GM12872 (cell line): ENCODE measurements around the gene PTRHD1.

Experiments
- TF ChIP-seq, protein P1 (sequence below): IDR thresholded peaks from 3 replicates; pipeline ENCODE4 v1.5.1; 2011; ENCODE audit warnings: low read depth, mild to moderate bottlenecking, low read length, moderate library complexity; ENCODE audit not compliant: insufficient read depth

PTRHD1 gene

DNA sequence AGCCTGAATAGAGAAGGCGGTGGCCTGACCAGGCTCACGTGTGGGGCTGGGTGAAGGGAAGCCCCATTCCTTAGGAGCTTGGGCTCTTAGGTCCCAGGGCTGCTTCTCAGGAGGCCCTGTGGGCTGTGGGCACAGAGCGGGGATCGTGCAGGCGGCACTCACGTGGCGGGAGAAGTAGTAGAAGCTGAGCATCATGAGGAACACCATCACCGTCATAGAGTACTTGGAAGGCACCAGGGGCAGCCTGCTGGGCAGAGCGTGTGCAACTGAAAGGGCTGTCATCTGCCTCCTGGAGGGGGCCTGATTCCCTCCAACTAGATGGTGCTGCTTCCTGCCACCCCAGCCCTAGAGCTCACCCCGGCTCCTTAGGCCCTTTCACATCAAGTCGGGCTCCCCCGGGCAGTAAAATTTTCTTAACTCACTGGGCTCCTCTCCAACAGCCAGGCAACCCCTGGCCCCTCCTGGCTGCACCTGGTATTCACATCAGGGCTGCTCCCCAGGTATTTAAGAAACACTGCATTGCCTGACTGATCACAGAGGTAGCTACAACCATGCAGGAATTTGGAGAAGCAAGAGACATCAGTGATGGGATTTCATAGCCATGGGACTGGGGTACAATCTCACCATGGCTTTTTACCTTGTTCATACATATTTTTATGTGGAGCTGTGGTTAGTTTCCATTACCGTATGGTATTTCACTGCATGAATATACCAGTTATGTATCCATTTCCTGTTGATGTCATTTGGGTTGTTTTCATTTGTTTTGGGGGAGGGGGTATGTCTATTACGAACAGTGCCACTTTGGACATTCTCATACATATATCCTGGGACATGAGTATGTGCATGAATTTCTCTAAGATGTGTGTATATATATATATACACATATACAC, 32.9 kb upstream of the PTRHD1 start:
- TF ChIP-seq, protein P1, sequence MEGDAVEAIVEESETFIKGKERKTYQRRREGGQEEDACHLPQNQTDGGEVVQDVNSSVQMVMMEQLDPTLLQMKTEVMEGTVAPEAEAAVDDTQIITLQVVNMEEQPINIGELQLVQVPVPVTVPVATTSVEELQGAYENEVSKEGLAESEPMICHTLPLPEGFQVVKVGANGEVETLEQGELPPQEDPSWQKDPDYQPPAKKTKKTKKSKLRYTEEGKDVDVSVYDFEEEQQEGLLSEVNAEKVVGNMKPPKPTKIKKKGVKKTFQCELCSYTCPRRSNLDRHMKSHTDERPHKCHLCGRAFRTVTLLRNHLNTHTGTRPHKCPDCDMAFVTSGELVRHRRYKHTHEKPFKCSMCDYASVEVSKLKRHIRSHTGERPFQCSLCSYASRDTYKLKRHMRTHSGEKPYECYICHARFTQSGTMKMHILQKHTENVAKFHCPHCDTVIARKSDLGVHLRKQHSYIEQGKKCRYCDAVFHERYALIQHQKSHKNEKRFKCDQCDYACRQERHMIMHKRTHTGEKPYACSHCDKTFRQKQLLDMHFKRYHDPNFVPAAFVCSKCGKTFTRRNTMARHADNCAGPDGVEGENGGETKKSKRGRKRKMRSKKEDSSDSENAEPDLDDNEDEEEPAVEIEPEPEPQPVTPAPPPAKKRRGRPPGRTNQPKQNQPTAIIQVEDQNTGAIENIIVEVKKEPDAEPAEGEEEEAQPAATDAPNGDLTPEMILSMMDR: 0 out of 3 replicates have a peak, but pooled peaks have one; percentile 3

DNA sequence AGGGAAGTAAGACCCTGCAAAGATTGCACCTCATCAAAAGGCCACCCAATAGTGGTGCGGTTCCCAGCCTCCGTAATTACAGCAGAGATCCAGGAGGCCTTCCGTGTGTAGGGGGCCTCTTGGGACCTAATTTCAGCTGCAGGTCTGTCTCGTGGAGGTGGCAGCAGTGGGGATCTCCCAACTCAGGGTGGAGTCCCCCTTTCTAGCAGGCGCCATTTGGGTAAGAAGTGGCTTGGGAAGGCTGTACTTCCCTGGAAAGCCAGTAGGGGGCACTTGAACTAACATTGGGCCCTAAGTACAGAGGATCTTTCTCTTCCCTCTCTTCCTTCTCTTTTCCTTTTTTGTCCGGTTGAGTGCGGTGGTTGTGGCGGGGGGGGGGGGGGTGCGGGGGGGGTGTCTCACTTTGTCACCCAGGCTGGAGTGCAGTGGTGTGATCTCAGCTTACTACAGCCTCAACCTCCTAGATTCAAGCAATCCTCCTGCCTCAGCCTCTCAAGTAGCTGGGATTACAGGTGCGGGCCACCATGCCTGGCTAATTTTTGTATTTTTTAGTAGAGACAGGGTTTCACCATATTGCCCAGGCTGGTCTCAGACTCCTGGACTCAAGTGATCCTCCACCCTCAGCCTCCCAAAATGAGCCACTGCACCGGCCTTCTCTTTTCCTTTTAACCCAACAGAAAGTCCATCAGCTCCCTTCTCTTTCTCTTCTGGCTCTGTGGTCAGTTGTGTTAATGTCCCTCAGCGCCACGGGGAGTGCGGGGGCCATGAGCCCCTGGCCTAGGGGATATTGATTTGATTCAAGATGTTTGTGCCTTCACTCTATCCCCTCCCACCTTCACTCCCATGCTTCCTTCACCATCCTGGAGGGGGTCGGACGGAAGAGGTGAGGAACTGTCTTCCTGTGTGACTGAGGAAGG, 32.0 kb upstream of the PTRHD1 start:
- TF ChIP-seq, protein P1: peak; percentile 80

DNA sequence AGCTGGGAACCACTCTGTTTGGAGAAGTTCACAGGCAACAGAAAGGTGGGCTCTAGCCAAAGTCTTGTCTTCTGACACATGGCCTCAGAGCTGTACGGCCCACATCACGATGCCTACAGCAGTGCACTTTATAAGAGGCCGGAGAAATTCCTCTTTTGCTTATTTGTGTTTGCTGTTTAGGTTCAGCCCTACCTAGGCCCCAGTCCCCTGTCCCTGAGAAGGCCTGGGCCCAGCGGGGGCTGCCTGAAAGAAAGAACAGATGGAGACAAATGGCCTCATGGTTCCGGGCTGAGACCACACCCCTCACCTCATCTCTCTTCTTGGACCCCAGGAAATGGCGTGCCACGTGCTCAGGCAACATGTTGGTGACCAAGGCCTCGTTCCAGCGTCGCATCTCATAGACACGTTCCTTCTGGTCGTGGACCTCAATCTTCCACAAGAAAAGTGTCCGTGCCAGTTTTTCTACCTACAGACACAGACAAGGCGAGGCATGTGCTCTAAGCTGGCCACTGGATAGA, 30.9 kb upstream of the PTRHD1 start:
- TF ChIP-seq, protein P1: no peak

DNA sequence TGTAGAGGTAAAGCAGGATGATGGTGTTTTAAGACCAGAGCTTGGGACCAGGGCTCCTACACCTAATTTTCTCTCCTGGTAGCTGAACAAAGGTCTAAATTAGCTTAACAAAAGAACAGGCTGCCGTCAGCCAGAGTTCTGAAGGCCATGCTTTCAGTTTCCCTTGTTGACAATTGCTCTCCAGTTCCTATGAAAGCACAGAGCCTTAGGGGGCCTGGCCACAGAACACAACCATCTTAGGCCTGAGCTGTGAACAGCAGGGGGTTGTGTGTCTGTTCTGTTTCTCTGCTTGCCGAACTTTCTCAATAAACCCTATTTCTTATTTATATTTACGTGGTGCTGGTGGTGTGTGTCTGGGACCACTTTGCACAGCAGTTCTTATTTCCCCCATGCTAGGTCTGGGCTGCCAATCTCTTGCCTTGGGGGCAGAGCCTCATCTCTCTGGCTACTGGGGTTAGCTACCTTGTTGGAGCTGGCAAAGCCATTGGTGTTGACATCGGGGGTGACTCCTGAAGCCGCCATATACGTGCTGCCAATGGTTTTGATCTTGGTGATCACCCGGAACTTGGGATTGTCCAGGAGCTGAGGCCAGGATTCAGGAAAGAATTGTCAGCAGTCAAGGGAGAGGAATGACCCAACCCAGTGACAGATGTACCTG, 29.0 kb upstream of the PTRHD1 start:
- TF ChIP-seq, protein P1: no peak

DNA sequence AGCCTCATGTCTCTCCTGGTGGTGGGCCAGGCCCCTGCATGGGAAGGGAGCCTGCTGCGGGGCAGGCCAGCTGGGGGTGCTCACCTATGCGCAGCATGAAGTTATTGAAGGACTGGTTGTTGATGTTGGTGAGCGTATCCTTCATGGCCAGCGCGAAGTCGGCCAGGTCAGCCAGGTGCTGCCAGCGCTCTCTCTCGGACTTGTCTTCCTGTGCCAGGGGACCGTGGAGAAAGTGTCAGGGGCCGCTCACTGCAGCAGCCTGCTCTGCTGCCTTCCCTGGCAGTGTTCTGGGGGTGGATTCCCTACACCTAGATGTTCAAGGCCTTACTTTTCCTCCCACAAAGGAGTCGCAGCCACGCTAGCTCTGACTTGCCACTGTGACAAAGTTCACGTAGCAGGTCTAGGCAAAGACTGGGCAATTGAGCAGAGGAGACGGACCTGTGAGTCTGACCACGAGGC, 28.3 kb upstream of the PTRHD1 start:
- TF ChIP-seq, protein P1: no peak

DNA sequence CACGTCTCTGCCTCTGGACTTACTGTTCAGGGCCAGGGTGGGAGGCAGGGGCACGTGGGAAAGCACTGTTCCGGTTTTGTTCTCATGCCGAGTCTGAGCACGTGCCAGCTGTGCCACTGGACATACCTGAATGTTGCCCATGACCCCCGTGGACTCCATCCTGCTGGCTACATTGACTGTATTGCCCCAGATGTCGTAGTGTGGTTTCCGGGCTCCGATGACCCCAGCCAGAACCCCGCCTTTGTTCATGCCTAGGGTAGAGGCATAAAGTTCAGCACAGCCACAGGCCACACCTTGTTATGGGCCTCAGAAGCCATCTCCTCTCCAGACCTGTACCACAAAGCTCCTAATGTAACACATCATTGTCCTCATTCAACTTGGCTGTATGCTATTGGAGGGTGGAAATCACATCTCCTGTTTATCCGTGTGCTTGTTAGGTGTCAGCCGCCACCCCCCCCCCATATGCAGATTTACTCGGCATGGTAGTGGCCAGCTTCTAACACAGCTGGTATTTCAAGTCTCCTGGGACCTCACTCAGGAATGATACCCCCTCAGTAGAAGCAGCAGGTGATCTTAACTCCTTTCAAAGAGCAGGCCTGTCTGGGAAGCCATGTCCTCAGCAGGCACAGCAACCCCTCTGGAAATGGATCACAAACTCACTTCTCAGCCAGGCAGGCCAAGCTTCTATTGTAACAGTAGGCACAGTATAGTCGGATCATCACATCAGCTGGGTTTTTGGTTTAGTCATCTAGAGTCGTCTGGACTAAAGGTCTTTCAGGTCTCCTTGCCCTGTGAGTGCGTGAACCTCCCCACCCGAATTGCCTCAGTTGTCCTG, 27.6 kb upstream of the PTRHD1 start:
- TF ChIP-seq, protein P1: no peak
